Loucy (cell line): ENCODE data around the gene FGGY.

ENCODE experiments used
- H2AFZ ChIP-seq: fragments of 200-600 bp; sonication (generic); 2 replicates; pipeline ENCODE4 v1.6.0; 2016; ENCODE audit warnings: antibody characterized with exemption, mild to moderate bottlenecking, low read length, moderate library complexity
- H3F3A ChIP-seq: fragments of 200-600 bp; 2 replicates; pipeline ENCODE4 v1.6.0; 2016; ENCODE audit warnings: antibody characterized with exemption, low read depth, mild to moderate bottlenecking
- H3K27me3 ChIP-seq: fragments of 200-600 bp; sonication (generic); 2 replicates; pipeline ENCODE4 v1.6.1; 2014; ENCODE audit warnings: low read length, mild to moderate bottlenecking; ENCODE audit not compliant: insufficient read depth, poor library complexity, severe bottlenecking
- H3K36me3 ChIP-seq: fragments of 200-600 bp; sonication (generic); 2 replicates; pipeline ENCODE4 v1.6.1; 2016; ENCODE audit warnings: low read length; ENCODE audit not compliant: insufficient read depth
- H3K4me1 ChIP-seq: fragments of 200-600 bp; sonication (generic); 2 replicates; pipeline ENCODE4 v1.5.1; 2014; ENCODE audit warnings: low read length, mild to moderate bottlenecking; ENCODE audit not compliant: insufficient read depth, poor library complexity, severe bottlenecking
- H3K4me2 ChIP-seq: fragments of 200-600 bp; sonication (generic); 2 replicates; pipeline ENCODE4 v1.6.0; 2014; ENCODE audit warnings: antibody characterized with exemption, low read length, low read depth, mild to moderate bottlenecking; ENCODE audit not compliant: poor library complexity, severe bottlenecking
- H3K4me3 ChIP-seq: fragments of 200-600 bp; sonication (generic); 2 replicates; pipeline ENCODE4 v1.5.1; 2014; ENCODE audit warnings: low read length, mild to moderate bottlenecking, mixed read lengths; ENCODE audit not compliant: poor library complexity, severe bottlenecking
- H3K79me2 ChIP-seq: fragments of 200-600 bp; sonication (generic); 2 replicates; pipeline ENCODE4 v1.6.1; 2014; ENCODE audit warnings: low read length; ENCODE audit not compliant: insufficient read depth
- H3K9ac ChIP-seq: fragments of 200-600 bp; sonication (generic); 2 replicates; pipeline ENCODE4 v1.6.0; 2014; ENCODE audit warnings: mild to moderate bottlenecking, low read depth, low read length, moderate library complexity; ENCODE audit not compliant: poor library complexity, severe bottlenecking
- H3K9me2 ChIP-seq: fragments of 200-600 bp; sonication (generic); replicated peaks from 2 replicates; pipeline ENCODE4 v1.6.1; 2016; ENCODE audit warnings: low read depth, low read length, mixed read lengths
- H3K9me3 ChIP-seq: fragments of 200-600 bp; sonication (generic); 2 replicates; pipeline ENCODE4 v1.6.1; 2014; ENCODE audit warnings: mild to moderate bottlenecking, antibody characterized with exemption, low read length, low read depth; ENCODE audit not compliant: insufficient read depth
- H4K20me1 ChIP-seq: fragments of 200-600 bp; sonication (generic); 2 replicates; pipeline ENCODE4 v1.6.0; 2014; ENCODE audit warnings: antibody characterized with exemption, low read length, mild to moderate bottlenecking; ENCODE audit not compliant: insufficient read depth, poor library complexity, severe bottlenecking
- EZH2phosphoT487 ChIP-seq: fragments of 200-600 bp; IDR thresholded peaks from 2 replicates; pipeline ENCODE4 v1.6.1; 2018; ENCODE audit warnings: antibody characterized with exemption, mild to moderate bottlenecking, moderate library complexity, borderline replicate concordance
- TF ChIP-seq, protein P1 (sequence below): fragments of 200-600 bp; sonication (generic); conservative IDR thresholded peaks from 2 replicates; pipeline ENCODE4 v1.5.1; 2014; ENCODE audit warnings: mild to moderate bottlenecking, antibody characterized with exemption, low read length

FGGY gene

DNA sequence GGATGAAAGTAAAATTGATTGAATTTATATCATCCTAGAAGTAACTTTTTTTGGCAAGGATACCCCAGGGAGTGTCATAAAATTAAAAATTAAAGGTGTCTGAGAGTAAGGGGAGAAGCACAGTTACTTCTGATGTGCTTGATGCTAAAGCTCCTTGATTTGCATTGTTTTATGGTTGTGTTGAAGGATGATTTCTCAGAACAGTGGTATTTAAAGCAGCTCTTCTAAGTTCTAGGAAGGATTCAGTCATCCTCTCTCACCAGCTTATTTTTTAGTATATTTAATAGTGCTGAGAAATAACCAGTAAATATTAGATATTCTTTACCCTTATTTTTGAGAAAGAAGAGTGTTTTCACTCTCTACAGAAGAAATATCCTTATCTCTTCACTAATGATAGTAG is 93.0 kb downstream of the FGGY start:
- Histone ChIP-seq H3F3A (0 out of 2 replicates have a peak, but pooled peaks cover under 1% of the 10 kb centered on the region), H3K79me2 (no peaks in the 10 kb centered on the region), H3K4me3 (no peak overlapping the region), H3K9me2 (no peaks in the 10 kb centered on the region), H3K4me2 (no peak overlapping the region), H3K4me1 (peaks cover 50% of the 10 kb centered on the region), H3K9ac (no peak overlapping the region), H3K27me3 (no peaks in the 10 kb centered on the region), H3K36me3 (no peaks in the 10 kb centered on the region), H2AFZ (no peak overlapping the region), H3K9me3 (no peaks in the 10 kb centered on the region), H4K20me1 (no peaks in the 10 kb centered on the region)
- no peak for TF ChIP-seq EZH2phosphoT487
- TF ChIP-seq, protein P1, sequence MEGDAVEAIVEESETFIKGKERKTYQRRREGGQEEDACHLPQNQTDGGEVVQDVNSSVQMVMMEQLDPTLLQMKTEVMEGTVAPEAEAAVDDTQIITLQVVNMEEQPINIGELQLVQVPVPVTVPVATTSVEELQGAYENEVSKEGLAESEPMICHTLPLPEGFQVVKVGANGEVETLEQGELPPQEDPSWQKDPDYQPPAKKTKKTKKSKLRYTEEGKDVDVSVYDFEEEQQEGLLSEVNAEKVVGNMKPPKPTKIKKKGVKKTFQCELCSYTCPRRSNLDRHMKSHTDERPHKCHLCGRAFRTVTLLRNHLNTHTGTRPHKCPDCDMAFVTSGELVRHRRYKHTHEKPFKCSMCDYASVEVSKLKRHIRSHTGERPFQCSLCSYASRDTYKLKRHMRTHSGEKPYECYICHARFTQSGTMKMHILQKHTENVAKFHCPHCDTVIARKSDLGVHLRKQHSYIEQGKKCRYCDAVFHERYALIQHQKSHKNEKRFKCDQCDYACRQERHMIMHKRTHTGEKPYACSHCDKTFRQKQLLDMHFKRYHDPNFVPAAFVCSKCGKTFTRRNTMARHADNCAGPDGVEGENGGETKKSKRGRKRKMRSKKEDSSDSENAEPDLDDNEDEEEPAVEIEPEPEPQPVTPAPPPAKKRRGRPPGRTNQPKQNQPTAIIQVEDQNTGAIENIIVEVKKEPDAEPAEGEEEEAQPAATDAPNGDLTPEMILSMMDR: no peak

DNA sequence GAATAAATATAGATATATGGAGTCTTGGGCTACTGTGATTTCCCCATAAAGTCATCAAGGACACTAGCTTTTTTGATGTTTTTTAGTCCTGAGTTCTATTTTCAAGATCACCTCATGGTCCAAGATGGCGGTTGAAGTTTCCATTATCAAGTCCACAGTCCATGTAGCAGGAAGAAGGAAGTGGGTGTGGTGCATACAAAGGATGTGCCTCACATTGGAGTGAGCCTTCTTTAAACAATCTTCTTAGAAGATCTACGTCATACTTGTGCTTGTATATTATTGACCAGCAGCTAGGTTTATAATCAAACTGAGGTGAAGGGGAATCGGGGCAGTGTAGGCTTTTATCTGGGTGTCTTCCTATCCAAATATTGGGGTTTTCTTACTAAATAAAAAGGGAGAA is 93.4 kb downstream of the FGGY start:
- Histone ChIP-seq H2AFZ (no peak overlapping the region), H3K9ac (no peak overlapping the region), H3K4me3 (no peak overlapping the region), H3F3A (0 out of 2 replicates have a peak, but pooled peaks cover 2% of the 10 kb centered on the region), H3K4me1 (peaks cover 52% of the 10 kb centered on the region), H3K36me3 (no peaks in the 10 kb centered on the region), H3K9me3 (no peaks in the 10 kb centered on the region), H3K27me3 (no peaks in the 10 kb centered on the region), H3K79me2 (no peaks in the 10 kb centered on the region), H4K20me1 (no peaks in the 10 kb centered on the region), H3K9me2 (no peaks in the 10 kb centered on the region), H3K4me2 (no peak overlapping the region)
- TF ChIP-seq, protein P1: no peak
- TF ChIP-seq EZH2phosphoT487: no peak

DNA sequence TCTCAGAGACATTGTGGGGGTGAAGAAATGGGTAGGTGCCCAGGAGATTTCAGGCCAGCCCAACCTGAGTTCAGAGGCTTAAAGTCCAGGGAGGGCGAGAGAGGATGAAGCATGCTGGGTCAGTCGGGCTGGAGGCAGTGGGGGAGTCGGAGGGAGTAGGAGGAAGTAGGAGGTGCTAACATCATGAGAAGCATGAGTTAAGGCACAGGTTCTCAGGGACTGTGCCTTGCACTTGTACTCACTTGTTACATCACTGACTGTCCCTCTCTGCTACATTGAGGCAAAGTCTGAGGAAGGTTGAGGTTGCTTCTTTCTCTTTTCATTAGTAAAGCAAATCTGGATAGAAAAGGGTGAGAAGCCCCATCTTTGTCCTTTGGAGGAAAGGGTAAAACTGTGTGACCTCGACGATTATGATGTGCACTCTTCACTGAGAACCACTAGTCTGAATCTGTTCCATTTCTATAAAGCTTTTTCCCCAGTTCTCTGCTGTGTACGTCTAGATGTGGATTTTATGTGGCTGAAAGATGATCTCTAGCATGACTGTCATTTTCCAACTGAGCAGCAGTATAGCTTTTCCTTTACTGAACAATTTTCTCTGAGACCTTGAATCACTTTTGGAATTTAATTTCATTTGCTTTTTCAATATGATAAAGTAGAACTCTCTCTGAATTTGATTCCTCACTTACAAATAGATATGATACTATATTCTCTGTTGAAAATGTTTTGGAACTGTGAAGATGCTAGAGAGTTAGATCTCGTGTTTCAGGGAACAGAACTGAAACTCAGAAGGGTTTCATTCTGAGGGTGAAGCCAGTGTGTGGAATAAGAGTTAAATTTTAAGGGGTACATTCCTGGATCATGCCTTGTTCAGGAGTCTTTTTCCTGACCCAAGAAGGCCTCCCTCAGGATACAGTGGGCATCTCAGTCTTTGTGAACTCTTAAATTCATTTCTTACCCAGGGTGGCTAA is 94.6 kb downstream of the FGGY start:
- no peak overlapping the region for H3K9ac ChIP-seq
- no peaks in the 10 kb centered on the region for H3K36me3 ChIP-seq
- H3F3A ChIP-seq: 0 out of 2 replicates have a peak, but pooled peaks cover 2% of the 10 kb centered on the region
- H2AFZ ChIP-seq: no peak overlapping the region
- H3K9me3 ChIP-seq: no peaks in the 10 kb centered on the region
- H4K20me1 ChIP-seq: no peaks in the 10 kb centered on the region
- H3K27me3 ChIP-seq: no peaks in the 10 kb centered on the region
- peaks cover 63% of the 10 kb centered on the region for H3K4me1 ChIP-seq
- H3K9me2 ChIP-seq: no peaks in the 10 kb centered on the region
- no peak overlapping the region for H3K4me2 ChIP-seq
- no peak overlapping the region for H3K4me3 ChIP-seq
- no peaks in the 10 kb centered on the region for H3K79me2 ChIP-seq
- TF ChIP-seq, protein P1: no peak
- TF ChIP-seq EZH2phosphoT487: no peak
